H1 (cell line): ENCODE results near the gene MYO9B. TPM values are rescaled to one million over a fixed set of nuclear protein-coding genes. Genes with fewer than 3 reads are reported as not detected.

Experiments
- CTCF ChIA-PET: fragments of 300-600 bp; sonication (Branson Sonifier 250); formaldehyde crosslinking; loops from one replicate; lab custom pipeline; 2021; ENCODE audit not compliant: partially characterized antibody; lab: Charles Lee
- POLR2A ChIA-PET: fragments of 300-600 bp; sonication (Branson Sonifier 250); formaldehyde crosslinking; loops from one replicate; lab custom pipeline; 2021; ENCODE audit warnings: inconsistent platforms; ENCODE audit not compliant: partially characterized antibody; lab: Charles Lee
- DNase-seq, 2 experiments: peaks; one replicate each; pipeline versions ENCODE4 v3.0.0 to v3.0.0-alpha.2; 2010 to 2022; ENCODE audit warnings: low spot score in 2 of 2, low read depth in 1 of 2, mixed read lengths in 1 of 2
- FAIRE-seq: peaks from 2 replicates; lab custom pipeline; 2011; peaks lifted over from hg19 to GRCh38; lab: Jason Lieb, UNC
- H2AFZ ChIP-seq: 2 replicates; pipeline ENCODE4 v1.8.1; 2012; ENCODE audit warnings: low read length, inconsistent platforms
- H2AK5ac ChIP-seq: 2 replicates; pipeline ENCODE4 v1.6.1; 2013; ENCODE audit warnings: low read depth, low read length
- H2BK120ac ChIP-seq: replicated peaks from 2 replicates; pipeline ENCODE3; 2013; ENCODE audit warnings: low read depth, low read length, inconsistent platforms
- H2BK12ac ChIP-seq: 2 replicates; pipeline ENCODE4 v1.6.1; 2013; ENCODE audit warnings: low read depth, low read length
- H2BK15ac ChIP-seq: 2 replicates; pipeline ENCODE4 v1.6.1; 2013; ENCODE audit warnings: low read length
- H2BK20ac ChIP-seq: 2 replicates; pipeline ENCODE4 v1.6.1; 2013; ENCODE audit warnings: low read length
- H2BK5ac ChIP-seq: 2 replicates; pipeline ENCODE4 v1.6.1; 2013; ENCODE audit warnings: low read depth, low read length
- H3K14ac ChIP-seq: 2 replicates; pipeline ENCODE4 v1.6.1; 2013; ENCODE audit warnings: inconsistent platforms; ENCODE audit not compliant: insufficient read length
- H3K18ac ChIP-seq: 2 replicates; pipeline ENCODE4 v1.6.1; 2013; ENCODE audit warnings: low read length; ENCODE audit errors: extremely low read depth
- H3K23ac ChIP-seq: 2 replicates; pipeline ENCODE4 v1.6.1; 2013; ENCODE audit warnings: inconsistent platforms; ENCODE audit not compliant: insufficient read length
- H3K23me2 ChIP-seq: 2 replicates; pipeline ENCODE4 v1.6.1; 2013; ENCODE audit warnings: low read depth, low read length
- H3K27ac ChIP-seq: 2 replicates; pipeline ENCODE4 v1.6.1; 2011; ENCODE audit warnings: low read depth, low read length, inconsistent platforms
- H3K27me3 ChIP-seq, 4 experiments: replicated peaks in 1 of 4; 1 replicate in 1 of 4; 2 replicates in 3 of 4; pipeline versions ENCODE4 v1.6.1 to v1.8.1; 2011 to 2013; ENCODE audit warnings: low read length in 3 of 4, mild to moderate bottlenecking in 3 of 4, inconsistent platforms in 2 of 4, mixed read lengths in 2 of 4, moderate library complexity in 1 of 4; ENCODE audit not compliant: control insufficient read depth in 3 of 4, insufficient read depth in 3 of 4; ENCODE audit errors: extremely low read depth in 1 of 4
- H3K36me3 ChIP-seq, 4 experiments: 2 replicates each; pipeline versions ENCODE4 v1.6.1 to v1.8.1; 2011 to 2013; ENCODE audit warnings: mild to moderate bottlenecking in 4 of 4, low read length in 3 of 4, moderate library complexity in 2 of 4, control low read depth in 1 of 4, inconsistent platforms in 1 of 4; ENCODE audit not compliant: insufficient read depth in 4 of 4, control insufficient read depth in 2 of 4
- H3K4ac ChIP-seq: replicated peaks from 2 replicates; pipeline ENCODE3; 2013; ENCODE audit warnings: low read length, low read depth, mixed read lengths, inconsistent platforms; ENCODE audit not compliant: insufficient read length
- H3K4me1 ChIP-seq, 4 experiments: replicated peaks in 1 of 4; 1 replicate in 1 of 4; 2 replicates in 3 of 4; pipeline versions ENCODE4 v1.6.1 to v1.8.1; 2011 to 2013; ENCODE audit warnings: low read length in 3 of 4, inconsistent platforms in 2 of 4, mixed read lengths in 1 of 4; ENCODE audit not compliant: insufficient read depth in 4 of 4, control insufficient read depth in 3 of 4
- H3K4me2 ChIP-seq, 2 experiments: 2 replicates each; pipeline versions ENCODE4 v1.6.1 to v1.8.1; 2011 to 2013; ENCODE audit warnings: low read depth in 2 of 2, low read length in 2 of 2, control low read depth in 1 of 2, inconsistent platforms in 1 of 2, mild to moderate bottlenecking in 1 of 2; ENCODE audit not compliant: insufficient read depth in 1 of 2
- H3K4me3 ChIP-seq, 4 experiments: fragments of 200-600, 300-600 bp in 1 of 4; sonication (generic), shearing (Covaris generic), sonication (Bioruptor Twin) in 1 of 4; 2 replicates each; pipeline versions ENCODE4 v1.5.1 to v1.8.1; 2011 to 2016; ENCODE audit warnings: low read length in 4 of 4, low read depth in 3 of 4, control low read depth in 2 of 4, inconsistent platforms in 2 of 4, mild to moderate bottlenecking in 2 of 4, mixed read lengths in 1 of 4, moderate library complexity in 1 of 4; ENCODE audit not compliant: insufficient read depth in 2 of 4; ENCODE audit errors: extremely low read depth in 1 of 4
- H3K56ac ChIP-seq: replicated peaks from 2 replicates; pipeline ENCODE3; 2013; ENCODE audit warnings: low read depth, mild to moderate bottlenecking, mixed read lengths, low read length, inconsistent platforms; ENCODE audit not compliant: insufficient read length
- H3K79me1 ChIP-seq: 2 replicates; pipeline ENCODE4 v1.6.1; 2013; ENCODE audit warnings: low read depth, low read length, control low read depth
- H3K79me2 ChIP-seq, 2 experiments: 2 replicates each; pipeline versions ENCODE4 v1.6.1 to v1.8.1; 2012 to 2013; ENCODE audit warnings: low read length in 2 of 2, mild to moderate bottlenecking in 2 of 2, inconsistent platforms in 1 of 2; ENCODE audit not compliant: insufficient read depth in 2 of 2, control insufficient read depth in 1 of 2
- H3K9ac ChIP-seq, 4 experiments: replicated peaks in 1 of 4; 1 replicate in 1 of 4; 2 replicates in 3 of 4; pipeline versions ENCODE4 v1.6.1 to v1.8.1; 2011 to 2013; ENCODE audit warnings: low read depth in 3 of 4, low read length in 3 of 4, control low read depth in 2 of 4, mild to moderate bottlenecking in 2 of 4, moderate library complexity in 2 of 4, inconsistent platforms in 1 of 4; ENCODE audit errors: extremely low read depth in 1 of 4
- H3K9me3 ChIP-seq, 2 experiments: 2 replicates each; pipeline versions ENCODE4 v1.6.1 to v1.8.1; 2012 to 2013; ENCODE audit warnings: mild to moderate bottlenecking in 2 of 2, moderate library complexity in 2 of 2, control low read depth in 1 of 2, inconsistent platforms in 1 of 2, low read depth in 1 of 2, low read length in 1 of 2, mixed read lengths in 1 of 2; ENCODE audit not compliant: insufficient read depth in 2 of 2
- H4K20me1 ChIP-seq, 2 experiments: replicated peaks in 1 of 2; 2 replicates each; pipeline versions ENCODE3 to v1.8.1; 2011 to 2013; ENCODE audit warnings: inconsistent platforms in 2 of 2, low read length in 2 of 2, mild to moderate bottlenecking in 1 of 2; ENCODE audit not compliant: insufficient read depth in 2 of 2, control insufficient read depth in 1 of 2
- H4K5ac ChIP-seq: 2 replicates; pipeline ENCODE4 v1.6.1; 2013; ENCODE audit warnings: low read length, low read depth, mixed read lengths, inconsistent platforms; ENCODE audit not compliant: insufficient read length
- H4K8ac ChIP-seq: 2 replicates; pipeline ENCODE4 v1.8.0; 2013; ENCODE audit warnings: mild to moderate bottlenecking, moderate library complexity, low read length, inconsistent platforms; ENCODE audit not compliant: insufficient read depth; ENCODE audit errors: extremely low read depth
- H4K91ac ChIP-seq: replicated peaks from 2 replicates; pipeline ENCODE3; 2013; ENCODE audit warnings: low read length, mixed read lengths, inconsistent platforms; ENCODE audit not compliant: insufficient read length
- ATF2 ChIP-seq: IDR thresholded peaks from 2 replicates; pipeline ENCODE4 v1.6.1; 2012; ENCODE audit warnings: low read length, inconsistent platforms
- CBX5 ChIP-seq: fragments of 300-800, 300-1000 bp; sonication (generic); IDR thresholded peaks from 2 replicates; pipeline ENCODE4 v1.7.1; 2016; ENCODE audit warnings: antibody characterized with exemption, low read length, low read depth
- CEBPB ChIP-seq: IDR thresholded peaks from 2 replicates; pipeline ENCODE4 v1.6.1; 2012; ENCODE audit warnings: low read depth, low read length
- E2F6 ChIP-seq: IDR thresholded peaks from 2 replicates; pipeline ENCODE4 v1.6.1; 2012; ENCODE audit warnings: inconsistent platforms
- EZH2 ChIP-seq: fragments of 200-600 bp; sonication (generic); IDR thresholded peaks from 2 replicates; pipeline ENCODE4 v1.7.1; 2012; ENCODE audit warnings: low read depth, mild to moderate bottlenecking, moderate library complexity, low read length, inconsistent platforms; ENCODE audit not compliant: severe bottlenecking
- GTF2F1 ChIP-seq: IDR thresholded peaks from 2 replicates; pipeline ENCODE4 v1.6.1; 2012; ENCODE audit warnings: low read depth, low read length, improper control_type of control experiment, borderline replicate concordance
- JUN ChIP-seq: IDR thresholded peaks from 2 replicates; pipeline ENCODE4 v1.6.1; 2011; ENCODE audit warnings: low read depth, mild to moderate bottlenecking, improper control_type of control experiment, low read length
- KDM1A ChIP-seq: fragments of 200-600, 300-600 bp; sonication (generic); IDR thresholded peaks from 2 replicates; pipeline ENCODE4 v1.7.1; 2016; ENCODE audit warnings: mild to moderate bottlenecking, low read length, borderline replicate concordance
- MAFK ChIP-seq: IDR thresholded peaks from 2 replicates; pipeline ENCODE4 v1.6.1; 2012; ENCODE audit warnings: low read depth, mild to moderate bottlenecking, improper control_type of control experiment, low read length
- SIN3A ChIP-seq, 2 experiments: IDR thresholded peaks in 1 of 2; conservative IDR thresholded peaks in 1 of 2; 2 replicates each; pipeline ENCODE4 v1.6.1; 2011 to 2012; ENCODE audit warnings: low read length in 2 of 2, improper control_type of control experiment in 1 of 2, low read depth in 1 of 2, mild to moderate bottlenecking in 1 of 2
- SIRT6 ChIP-seq: IDR thresholded peaks from one replicate; pipeline ENCODE4 v1.7.1; 2012; ENCODE audit warnings: low read length, inconsistent platforms
- TBP ChIP-seq: IDR thresholded peaks from 2 replicates; pipeline ENCODE4 v1.6.1; 2011; ENCODE audit warnings: low read depth, low read length, improper control_type of control experiment
- WGBS, 2 experiments: shearing (Covaris generic) in 1 of 2; methylation state at CpG; one replicate each; pipeline versions ENCODE4 v1.1.6 to v1.1.7; 2013 to 2015; ENCODE audit warnings: low lambda C conversion rate in 2 of 2, mixed read lengths in 2 of 2, inconsistent platforms in 1 of 2, low coverage in 1 of 2, missing lambda C conversion rate in 1 of 2; ENCODE audit not compliant: insufficient replicate concordance in 2 of 2, insufficient coverage in 1 of 2, insufficient read length in 1 of 2; ENCODE audit errors: extremely low coverage in 1 of 2, missing lambda C conversion rate in 1 of 2; 5-methylcytosine and 5-hydroxymethylcytosine counted together
- polyA plus RNA-seq, 7 experiments: library from polyadenylated mRNA; depleted of rRNA in 3 of 7; stranded (reverse) in 5 of 7; unstranded in 2 of 7; fragments of >200 nt in 5 of 7; fragments of 200-250 nt in 2 of 7; gene quantifications; 1 replicate in 5 of 7; 2 replicates in 1 of 7; 4 replicates in 1 of 7; pipeline versions ENCODE4 v1.2.1 to v1.2.3, GENCODE V29; 2011 to 2013; ENCODE audit warnings: missing spikeins in 2 of 7, mixed read lengths in 2 of 7
- total RNA-seq: library from RNA; stranded (reverse); fragmentation: NEBNext Ultra II Directional; extraction: Animal tissue kit (Norgen Biotek cat#: 25700); gene quantifications from 2 replicates; pipeline ENCODE4 v1.2.1, GENCODE V29; 2021

The MYO9B gene
- total and polyA plus RNA-seq, 2 of the 8 experiments (the other 6 are each of a cell fraction or from before 2014, with no cell fraction given): 27.6 to 77.1 TPM

GRCh38 chr19:17063428-17063827 is 12.1 kb upstream of the MYO9B start:
- Histone ChIP-seq H3K4me1 (no peaks in the 10 kb centered on the region), H3K27me3 (no peaks in the 10 kb centered on the region), H3K23ac (no peak overlapping the region), H4K20me1 (peaks cover 2 to 3% of the 10 kb centered on the region in 2 experiments), H3K27ac (no peak overlapping the region), H2AFZ (no peak overlapping the region), H3K56ac (no peak overlapping the region), H3K4me3 (no peak overlapping the region), H2BK15ac (no peak overlapping the region), H2AK5ac (no peak overlapping the region), H3K9me3 (peaks cover 11 to 15% of the 10 kb centered on the region in 2 experiments), H3K4ac (no peak overlapping the region), H2BK5ac (no peak overlapping the region), H4K5ac (no peak overlapping the region), H3K4me2 (no peak overlapping the region), H3K23me2 (no peaks in the 10 kb centered on the region), H3K9ac (no peak overlapping the region; a peak in 1 of 7 replicates), H3K36me3 (peaks cover 18 to 32% (median 25%) of the 10 kb centered on the region in 4 experiments), H2BK120ac (no peak overlapping the region), H2BK20ac (no peak overlapping the region), H3K18ac (no peak overlapping the region), H3K14ac (no peak overlapping the region), H3K79me2 (peaks cover 0 to 32% of the 10 kb centered on the region in 2 experiments; a peak in 2 of 4 replicates), H2BK12ac (no peak overlapping the region), H4K91ac (no peak overlapping the region), H3K79me1 (peaks cover 2% of the 10 kb centered on the region; the same call in 1 of the 2 replicates), H4K8ac (no peak overlapping the region)
- 95% methylated on average over 2 of the region's 2 CpGs; no CpG with 5 or more reads in 1 of the 2 experiments for WGBS, 2 experiments
- DNase-seq: no peak
- ChIA-PET CTCF (interaction anchor here (1.9 kb wide), 1 partner anchor 12 kb away, joined by 5 read pairs; no protein-coding TSS in a partner anchor), POLR2A (no interaction called here)
- no peak for FAIRE-seq
- no peak for TF ChIP-seq SIRT6
- TF ChIP-seq EZH2: no peak
- TF ChIP-seq CEBPB: no peak
- TF ChIP-seq ATF2: no peak
- no peak for TF ChIP-seq GTF2F1
- no peak for TF ChIP-seq CBX5
- no peak for TF ChIP-seq MAFK
- TF ChIP-seq KDM1A: no peak
- no peak for TF ChIP-seq JUN
- no peak for TF ChIP-seq SIN3A (conservative IDR thresholded peaks at IDR 0.05 in 1 of 2, IDR thresholded peaks at IDR 0.05 in 1 of 2; ENCODE audit: low read depth in 1 of 2, low read length in 2 of 2)
- TF ChIP-seq TBP: no peak
- no peak for TF ChIP-seq E2F6
